ENCODE data around the gene DYNC1LI1. TPM values are rescaled to one million over a fixed set of nuclear protein-coding genes. Genes with fewer than 3 reads are reported as not detected.

The DYNC1LI1 gene
- total and polyA plus RNA-seq, 9 of the 15 experiments (the other 6 are each of a cell fraction or from before 2014, with no cell fraction given): 21.0 to 85.4 (median 61.3) TPM

DNA sequence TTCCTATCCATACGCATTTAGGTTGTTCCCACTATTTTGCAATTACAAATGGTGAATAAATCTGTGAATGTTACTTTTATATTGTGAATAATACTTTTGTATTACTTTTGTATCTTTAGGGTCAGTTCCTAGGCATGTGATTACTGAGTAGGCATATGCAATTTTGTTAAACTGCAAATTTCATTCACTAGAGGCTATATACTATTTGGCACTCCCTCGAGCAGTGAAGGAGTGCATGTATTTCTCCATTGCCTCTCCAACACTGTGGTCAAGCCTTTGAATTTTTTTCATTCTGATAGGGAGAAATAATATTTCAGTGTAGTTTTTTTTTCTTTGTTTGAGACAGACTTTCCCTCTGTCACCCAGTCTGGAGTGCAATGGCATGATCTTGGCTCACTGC is 59.7 kb downstream of the DYNC1LI1 start:
- H3K36me3 ChIP-seq (ENCODE audit: control insufficient read depth, insufficient read depth, low read length): no peaks in the 10 kb centered on the region
- ChIA-PET POLR2A (interaction anchor here (0.5 kb wide), 1 partner anchor 13 kb away, joined by 3 read pairs; no protein-coding TSS in a partner anchor), CTCF (ENCODE audit: low intra/inter-chr PET ratio) (interaction anchor here (0.6 to 2.7 kb wide), 5 partner anchors 79 to 423 kb away, joined by 3 to 29 read pairs (median 6); no protein-coding TSS in a partner anchor)
- WGBS (ENCODE audit: insufficient coverage, low coverage, missing lambda C conversion rate): 28% methylated on average over 2 of the region's 2 CpGs
- no peaks in the 10 kb centered on the region for H3K79me2 ChIP-seq (ENCODE audit: control insufficient read depth, insufficient read depth, low read length)
- H3K4me1 ChIP-seq (replicated peaks in 1 of 2; ENCODE audit: control insufficient read depth in 2 of 2, insufficient read depth in 2 of 2, low read length in 2 of 2): no peaks in the 10 kb centered on the region; a peak in 1 of 5 replicates
- H3K27me3 ChIP-seq (ENCODE audit: control insufficient read depth in 2 of 2, insufficient read depth in 2 of 2, low read length in 2 of 2): no peaks in the 10 kb centered on the region
- H3K9me1 ChIP-seq (ENCODE audit: control insufficient read depth, insufficient read depth, low read length): no peaks in the 10 kb centered on the region
- H3K27ac ChIP-seq (ENCODE audit: extremely low read depth, low read depth, low read length): no peak overlapping the region
- H3K4me3 ChIP-seq: no peak overlapping the region
- FAIRE-seq (no peak), ATAC-seq (no peak), DNase-seq (ENCODE audit: extremely low read depth in 1 of 4, low spot score in 3 of 4) (no peak)
- H3K4me2 ChIP-seq (ENCODE audit: insufficient read depth, low read length): no peak overlapping the region
- intact Hi-C loops (cut with micrococcal nuclease): loop anchor here (5.0 to 10.0 kb wide), 2 partner anchors 86 to 564 kb away; no protein-coding TSS in a partner anchor
- no peaks in the 10 kb centered on the region for H3K9me3 ChIP-seq (replicated peaks; ENCODE audit: control insufficient read depth, insufficient read depth, low read depth, low read length)
- no peak overlapping the region for H3K9ac ChIP-seq (ENCODE audit: insufficient read depth in 1 of 2, low read depth in 2 of 2, low read length in 2 of 2)
- no TSS peak for BruUV-seq (replicated peaks)
- in situ Hi-C loops (cut with MboI): no loop called here
- TF ChIP-seq RERE (CRISPR knock-in tag; IDR thresholded peaks at IDR 0.05; ENCODE audit: borderline replicate concordance): no peak
- H4K20me1 ChIP-seq (replicated peaks; ENCODE audit: control insufficient read depth, insufficient read depth, low read length): no peaks in the 10 kb centered on the region
- H2AFZ ChIP-seq (ENCODE audit: low read depth, low read length): no peak overlapping the region

All from K562 (cell line).